MCF 10A (cell line): ENCODE measurements around the gene OR1J1. TPM values are rescaled to one million over a fixed set of nuclear protein-coding genes. Genes with fewer than 3 reads are reported as not detected.

Experiments used
- BruUV-seq: library from RNA; stranded (reverse); fragments of 400-500 nt; replicated peaks from 2 replicates; lab custom pipeline; 2021; lab: Mats Ljungman, UMichigan
- CTCF ChIA-PET: fragments of 300-600 bp; sonication (Branson Sonifier 250); formaldehyde crosslinking; extraction: SDS; loops from one replicate; lab custom pipeline; 2021; ENCODE audit warnings: antibody characterized with exemption, inconsistent platforms; lab: Yijun Ruan, JAX
- POLR2A ChIA-PET: fragments of 300-600, 350-650 bp; sonication (Branson Sonifier 250); formaldehyde crosslinking; extraction: SDS; loops from one replicate; lab custom pipeline; 2020; ENCODE audit warnings: antibody characterized with exemption, inconsistent platforms; lab: Yijun Ruan, JAX
- DNase-seq: peaks from one replicate; pipeline ENCODE4 v3.0.0-alpha.2; 2018; ENCODE audit not compliant: unreplicated experiment
- H3K27ac Mint-ChIP-seq: one replicate; pipeline ENCODE4 v1.8.0; 2022; ENCODE audit warnings: mild to moderate bottlenecking, low read depth, mixed read lengths; ENCODE audit not compliant: unreplicated experiment
- H3K27me3 Mint-ChIP-seq: one replicate; pipeline ENCODE4 v1.8.0; 2022; ENCODE audit warnings: mixed read lengths; ENCODE audit not compliant: insufficient read depth, unreplicated experiment
- H3K36me3 Mint-ChIP-seq: one replicate; pipeline ENCODE4 v1.8.0; 2022; ENCODE audit warnings: mild to moderate bottlenecking, moderate library complexity, mixed read lengths; ENCODE audit not compliant: insufficient read depth, unreplicated experiment
- H3K4me1 Mint-ChIP-seq: one replicate; pipeline ENCODE4 v1.8.0; 2022; ENCODE audit warnings: mixed read lengths; ENCODE audit not compliant: insufficient read depth, unreplicated experiment
- H3K4me3 Mint-ChIP-seq: one replicate; pipeline ENCODE4 v1.8.0; 2022; ENCODE audit warnings: mild to moderate bottlenecking, moderate library complexity, mixed read lengths; ENCODE audit not compliant: unreplicated experiment
- H3K9me3 Mint-ChIP-seq: one replicate; pipeline ENCODE4 v1.8.0; 2022; ENCODE audit warnings: mixed read lengths; ENCODE audit not compliant: unreplicated experiment
- intact Hi-C: fragments of 100-400 bp; cut with micrococcal nuclease; formaldehyde crosslinking; loops from 2 replicates; pipeline ENCODE4 v1.14.1; 2022
- total RNA-seq: library from RNA; stranded (reverse); gene quantifications from 2 replicates; pipeline ENCODE4 v1.2.3, GENCODE V29; 2022
- TF ChIP-seq, protein P1 (sequence below): fragments of 200-600 bp; IDR thresholded peaks from one replicate; pipeline ENCODE4 v1.8.0; 2022; ENCODE audit warnings: antibody characterized with exemption, mild to moderate bottlenecking; ENCODE audit not compliant: unreplicated experiment

Gene OR1J1
- total RNA-seq, 1 experiment from 2014 or later, result not detected

DNA sequence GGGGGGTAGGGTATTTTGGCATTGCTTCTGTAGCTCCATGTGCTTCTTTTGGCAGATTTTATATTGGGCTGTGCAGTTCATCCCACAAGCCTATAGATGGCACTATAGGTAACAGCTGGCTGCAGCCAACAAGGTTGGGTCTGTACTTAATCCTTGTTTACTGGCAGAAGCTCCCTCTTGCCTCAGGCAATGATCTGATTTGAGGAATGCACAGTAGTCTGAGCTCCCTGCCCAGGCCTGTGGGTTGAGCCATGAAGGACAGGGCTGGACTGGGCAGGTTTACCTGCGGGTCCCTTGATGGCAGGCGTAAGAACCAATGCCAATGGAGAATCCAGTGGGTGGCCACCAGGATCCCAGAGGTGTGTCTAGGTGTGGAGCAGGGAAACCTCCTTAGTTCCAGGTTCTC, 21.2 kb upstream of the OR1J1 start:
- no peaks in the 10 kb centered on the region for H3K36me3 Mint-ChIP-seq
- H3K4me1 Mint-ChIP-seq, result no peaks in the 10 kb centered on the region
- TF ChIP-seq, protein P1, sequence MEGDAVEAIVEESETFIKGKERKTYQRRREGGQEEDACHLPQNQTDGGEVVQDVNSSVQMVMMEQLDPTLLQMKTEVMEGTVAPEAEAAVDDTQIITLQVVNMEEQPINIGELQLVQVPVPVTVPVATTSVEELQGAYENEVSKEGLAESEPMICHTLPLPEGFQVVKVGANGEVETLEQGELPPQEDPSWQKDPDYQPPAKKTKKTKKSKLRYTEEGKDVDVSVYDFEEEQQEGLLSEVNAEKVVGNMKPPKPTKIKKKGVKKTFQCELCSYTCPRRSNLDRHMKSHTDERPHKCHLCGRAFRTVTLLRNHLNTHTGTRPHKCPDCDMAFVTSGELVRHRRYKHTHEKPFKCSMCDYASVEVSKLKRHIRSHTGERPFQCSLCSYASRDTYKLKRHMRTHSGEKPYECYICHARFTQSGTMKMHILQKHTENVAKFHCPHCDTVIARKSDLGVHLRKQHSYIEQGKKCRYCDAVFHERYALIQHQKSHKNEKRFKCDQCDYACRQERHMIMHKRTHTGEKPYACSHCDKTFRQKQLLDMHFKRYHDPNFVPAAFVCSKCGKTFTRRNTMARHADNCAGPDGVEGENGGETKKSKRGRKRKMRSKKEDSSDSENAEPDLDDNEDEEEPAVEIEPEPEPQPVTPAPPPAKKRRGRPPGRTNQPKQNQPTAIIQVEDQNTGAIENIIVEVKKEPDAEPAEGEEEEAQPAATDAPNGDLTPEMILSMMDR, result peak; percentile 72
- peak; percentile 82 for DNase-seq
- no peak overlapping the region for H3K27ac Mint-ChIP-seq
- no peaks in the 10 kb centered on the region for H3K27me3 Mint-ChIP-seq
- ChIA-PET CTCF (interaction anchor here (0.6 to 3.4 kb wide), 40 partner anchors 9 to 1059 kb away, joined by 3 to 52 read pairs (median 4); partner anchors contain the start of genes OR1J1, OR1J2 and PDCL), POLR2A (interaction anchor here (0.8 to 0.9 kb wide), 3 partner anchors 10 to 279 kb away, joined by 3 to 4 read pairs (median 4); no protein-coding TSS in a partner anchor)
- no TSS peak for BruUV-seq
- intact Hi-C loops, result loop anchor here (1.0 kb wide), 1 partner anchor 311 kb away; no protein-coding TSS in a partner anchor
- H3K9me3 Mint-ChIP-seq, result peaks cover under 1% of the 10 kb centered on the region
- H3K4me3 Mint-ChIP-seq, result no peak overlapping the region

DNA sequence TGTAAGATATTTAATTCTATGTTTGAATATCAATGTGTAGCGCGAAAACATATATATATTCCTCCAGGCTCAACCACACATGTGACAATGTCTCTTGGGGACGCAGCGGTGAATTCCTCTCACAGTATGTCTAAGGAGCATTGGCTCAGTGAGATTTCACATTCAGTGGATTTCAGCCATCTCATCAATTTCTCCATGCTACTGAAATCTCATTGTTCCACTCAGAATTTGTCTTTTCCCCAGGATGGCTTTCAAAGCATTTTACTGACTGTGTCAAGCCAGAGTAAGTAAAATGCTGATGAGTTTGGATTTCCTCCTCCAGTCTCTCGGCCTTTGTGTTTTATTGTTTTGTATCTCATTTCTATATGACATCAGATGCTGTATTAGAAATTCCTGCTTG, 1.3 kb upstream of the OR1J1 start:
- Mint-ChIP-seq H3K27me3 (peaks cover 81% of the 10 kb centered on the region), H3K4me3 (no peak overlapping the region), H3K36me3 (peaks cover 4% of the 10 kb centered on the region), H3K27ac (no peak overlapping the region), H3K4me1 (no peaks in the 10 kb centered on the region), H3K9me3 (no peaks in the 10 kb centered on the region)
- intact Hi-C loops, result no loop called here
- DNase-seq, result no peak
- BruUV-seq, result no TSS peak
- TF ChIP-seq, protein P1, result no peak
- ChIA-PET CTCF (interaction anchor here (1.0 to 1.1 kb wide), 2 partner anchors 20 to 26 kb away, joined by 4 to 5 read pairs; no protein-coding TSS in a partner anchor), POLR2A (no interaction called here)

DNA sequence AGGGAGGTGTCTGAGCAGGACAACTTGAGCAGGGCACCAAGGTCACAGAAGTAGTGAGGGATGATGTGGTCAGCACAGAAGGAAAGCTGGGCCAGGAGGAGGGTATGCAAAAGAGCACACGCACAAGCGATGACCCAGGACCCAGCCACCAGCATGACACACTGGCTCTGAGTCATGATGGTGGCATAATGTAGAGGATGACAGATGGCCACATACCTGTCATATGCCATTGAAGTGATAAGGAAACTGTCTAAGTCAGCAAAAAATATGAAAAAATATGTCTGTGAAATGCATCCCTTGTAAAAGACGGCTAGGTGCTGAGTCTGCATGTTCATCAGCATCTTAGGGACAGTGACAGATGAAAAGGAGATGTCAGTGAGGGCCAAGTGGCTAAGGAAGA, 380 bp downstream of the OR1J1 start:
- Mint-ChIP-seq H3K27ac (no peak overlapping the region), H3K4me1 (no peaks in the 10 kb centered on the region), H3K27me3 (peaks cover 89% of the 10 kb centered on the region), H3K36me3 (peaks cover 4% of the 10 kb centered on the region), H3K4me3 (no peak overlapping the region), H3K9me3 (no peaks in the 10 kb centered on the region)
- no TSS peak for BruUV-seq
- POLR2A ChIA-PET, result no interaction called here
- no peak for DNase-seq
- intact Hi-C loops, result no loop called here
- CTCF ChIA-PET, result interaction anchor here (0.7 to 1.4 kb wide), 3 partner anchors 21 to 784 kb away, joined by 3 to 9 read pairs (median 3); no protein-coding TSS in a partner anchor
- TF ChIP-seq, protein P1, result no peak

DNA sequence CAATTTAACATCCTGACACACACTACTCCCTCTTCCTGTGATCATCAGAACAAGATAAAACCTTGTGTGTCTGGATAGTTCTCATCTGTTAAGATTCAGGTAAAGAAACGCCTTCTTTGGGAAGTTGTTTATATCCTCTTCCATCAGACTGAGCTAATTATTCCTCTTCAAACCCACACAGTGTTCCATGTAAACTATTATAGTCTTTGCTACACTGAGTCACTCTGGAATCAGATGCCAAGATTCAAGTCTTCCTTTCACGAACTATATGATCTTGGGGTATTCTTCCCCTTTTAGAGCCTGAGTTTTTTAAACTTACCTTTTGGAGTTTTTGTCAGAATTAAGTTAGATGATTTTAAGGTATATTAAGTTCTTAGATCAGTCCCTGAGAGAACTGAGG, 2.0 kb downstream of the OR1J1 start:
- Mint-ChIP-seq H3K4me1 (no peaks in the 10 kb centered on the region), H3K9me3 (no peaks in the 10 kb centered on the region), H3K27me3 (peaks cover 77% of the 10 kb centered on the region), H3K4me3 (no peak overlapping the region), H3K36me3 (peaks cover 4% of the 10 kb centered on the region), H3K27ac (no peak overlapping the region)
- TF ChIP-seq, protein P1, result no peak
- CTCF ChIA-PET, result interaction anchor here (0.6 to 2.2 kb wide), 5 partner anchors 12 to 434 kb away, joined by 3 to 8 read pairs (median 4); no protein-coding TSS in a partner anchor
- intact Hi-C loops, result no loop called here
- POLR2A ChIA-PET, result no interaction called here
- no TSS peak for BruUV-seq
- DNase-seq, result no peak
